Esophagus squamous epithelium (tissue), 5 donors: ENCODE measurements around the gene ZNF800. TPM values are rescaled to one million over a fixed set of nuclear protein-coding genes. Genes with fewer than 3 reads are reported as not detected.

Source experiments
- DNase-seq: peaks from one replicate; lab custom pipeline; 2025; lab: John Stamatoyannopoulos, UW
- H3K27ac ChIP-seq, 4 donors: fragments of 200-600 bp; sonication (generic); one replicate each; pipeline ENCODE4 v1.5.1; 2016 to 2019; ENCODE audit warnings: mild to moderate bottlenecking in 1 of 4
- H3K27me3 ChIP-seq, 4 donors: fragments of 200-600 bp; sonication (generic); 1 replicate in 3 of 4; 2 replicates in 1 of 4; pipeline versions ENCODE4 v1.5.1 to v1.6.0; 2017 to 2021; ENCODE audit warnings: antibody characterized with exemption in 1 of 4
- H3K36me3 ChIP-seq, 3 donors: fragments of 200-600 bp; sonication (generic); one replicate each; pipeline ENCODE4 v1.5.1; 2016 to 2019
- H3K4me1 ChIP-seq, 3 donors: fragments of 200-600 bp; sonication (generic); one replicate each; pipeline ENCODE4 v1.5.1; 2017 to 2019
- H3K4me3 ChIP-seq, 4 donors: fragments of 200-600 bp; sonication (generic); 1 replicate in 3 of 4; 2 replicates in 1 of 4; pipeline ENCODE4 v1.5.1; 2016 to 2019; ENCODE audit warnings: mild to moderate bottlenecking in 2 of 4, moderate library complexity in 1 of 4
- H3K9me3 ChIP-seq, 3 donors: fragments of 200-600 bp; sonication (generic); one replicate each; pipeline ENCODE4 v1.5.1; 2016 to 2019
- POLR2A ChIP-seq, 4 donors: fragments of 450-650 bp; IDR thresholded peaks; one replicate each; pipeline ENCODE4 v1.6.1; 2017; ENCODE audit warnings: antibody characterized with exemption in 4 of 4, mild to moderate bottlenecking in 4 of 4, moderate library complexity in 3 of 4
- WGBS, 2 donors: methylation state at CpG; one replicate each; pipeline ENCODE4 v1.1.5; 2018; 5-methylcytosine and 5-hydroxymethylcytosine counted together
- intact Hi-C: fragments of 100-400 bp; cut with DNase I; formaldehyde crosslinking; loops from one replicate; pipeline ENCODE4 v1.15.0; 2022
- total RNA-seq, 4 donors: library from RNA; depleted of rRNA; stranded (reverse); fragments of >200 nt; gene quantifications; one replicate each; pipeline ENCODE4 v1.1.0, GENCODE V29; 2016
- TF ChIP-seq, protein P1 (sequence below), 6 experiments: fragments of 450-650 bp in 4 of 6; fragments of 200-600 bp in 2 of 6; sonication (generic) in 2 of 6; IDR thresholded peaks; one replicate each; pipeline ENCODE4 v1.5.1; 2016 to 2019; ENCODE audit warnings: antibody characterized with exemption in 6 of 6, mild to moderate bottlenecking in 4 of 6, moderate library complexity in 4 of 6
- donor health status: DM: yes; HTN: yes; CAD: no.

ZNF800 gene
- total RNA-seq, 4 donors from 2014 or later: 21.1 to 27.8 (median 24.2) TPM

DNA sequence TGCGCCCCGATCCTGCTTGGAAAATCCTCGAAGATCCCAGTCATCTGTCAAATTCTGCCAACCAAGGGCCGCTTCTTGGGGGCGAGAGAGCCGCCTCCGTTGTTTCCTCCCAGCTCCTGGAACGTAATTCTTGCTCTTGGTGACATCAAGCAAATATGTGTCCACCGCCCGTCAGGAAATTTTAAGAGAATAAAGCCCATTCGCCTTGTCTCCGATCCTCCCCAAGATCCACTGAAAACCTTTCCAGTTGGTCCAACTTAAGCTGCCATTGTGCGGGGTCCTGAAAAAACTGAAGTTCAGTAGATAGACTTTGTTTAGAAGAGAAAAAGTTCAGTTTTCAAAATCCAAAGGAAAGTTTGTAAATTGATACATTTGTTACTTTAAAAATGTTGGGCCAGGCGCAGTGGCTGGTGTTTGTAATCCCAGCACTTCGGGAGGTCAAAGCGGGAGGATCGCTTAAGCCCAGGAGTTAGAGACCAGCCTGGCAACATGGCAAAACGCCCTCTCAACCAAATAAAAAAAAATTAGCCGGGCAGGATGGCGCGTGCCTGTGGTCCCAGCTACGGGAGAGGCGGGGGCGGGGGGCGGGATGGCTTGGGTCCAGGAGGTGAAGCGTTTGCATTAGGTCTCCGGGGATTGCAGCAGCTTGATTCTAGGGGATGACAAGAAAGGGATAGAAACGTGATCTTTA lies 1.0 kb upstream of the ZNF800 start:
- 8 to 9% methylated on average over 23 to 24 of the region's 28 CpGs for WGBS, 2 donors
- DNase-seq: no peak

DNA sequence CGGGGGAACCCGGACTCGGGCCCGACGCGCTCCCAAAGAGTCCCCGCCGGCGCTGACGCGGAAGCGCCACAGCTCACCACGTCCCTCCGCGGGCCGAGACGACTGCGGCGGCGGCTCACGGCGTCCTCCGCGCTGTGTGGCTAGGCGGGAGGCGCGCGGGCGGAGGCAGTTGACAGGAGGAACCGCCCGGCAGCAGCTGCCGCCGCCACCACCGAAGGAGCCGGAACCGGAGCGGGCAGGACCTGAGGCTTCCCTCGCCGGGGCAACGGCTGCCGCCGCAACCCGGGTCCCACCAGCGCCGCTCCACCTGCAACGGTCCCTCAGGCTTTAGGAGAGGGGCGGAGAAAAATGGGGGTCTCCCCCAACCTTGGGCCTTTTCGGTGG lies 334 bp downstream of the ZNF800 start:
- TF ChIP-seq, protein P1, sequence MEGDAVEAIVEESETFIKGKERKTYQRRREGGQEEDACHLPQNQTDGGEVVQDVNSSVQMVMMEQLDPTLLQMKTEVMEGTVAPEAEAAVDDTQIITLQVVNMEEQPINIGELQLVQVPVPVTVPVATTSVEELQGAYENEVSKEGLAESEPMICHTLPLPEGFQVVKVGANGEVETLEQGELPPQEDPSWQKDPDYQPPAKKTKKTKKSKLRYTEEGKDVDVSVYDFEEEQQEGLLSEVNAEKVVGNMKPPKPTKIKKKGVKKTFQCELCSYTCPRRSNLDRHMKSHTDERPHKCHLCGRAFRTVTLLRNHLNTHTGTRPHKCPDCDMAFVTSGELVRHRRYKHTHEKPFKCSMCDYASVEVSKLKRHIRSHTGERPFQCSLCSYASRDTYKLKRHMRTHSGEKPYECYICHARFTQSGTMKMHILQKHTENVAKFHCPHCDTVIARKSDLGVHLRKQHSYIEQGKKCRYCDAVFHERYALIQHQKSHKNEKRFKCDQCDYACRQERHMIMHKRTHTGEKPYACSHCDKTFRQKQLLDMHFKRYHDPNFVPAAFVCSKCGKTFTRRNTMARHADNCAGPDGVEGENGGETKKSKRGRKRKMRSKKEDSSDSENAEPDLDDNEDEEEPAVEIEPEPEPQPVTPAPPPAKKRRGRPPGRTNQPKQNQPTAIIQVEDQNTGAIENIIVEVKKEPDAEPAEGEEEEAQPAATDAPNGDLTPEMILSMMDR (IDR thresholded peaks at IDR 0.05): no peak
- Histone ChIP-seq H3K9me3 (no peaks in the 10 kb centered on the region), H3K36me3 (peaks cover 0 to 29% (median 0%) of the 10 kb centered on the region in 3 donors), H3K27me3 (no peaks in the 10 kb centered on the region), H3K4me3 (peak overlapping the region; percentile 80 to 98 (median 93)), H3K4me1 (peaks cover 10 to 50% (median 21%) of the 10 kb centered on the region in 3 donors), H3K27ac (peak overlapping the region; percentile 92 to 99 (median 98))
- peak; percentile 46 for DNase-seq
- intact Hi-C loops: no loop called here
- 0% methylated on average over 5 of the region's 48 CpGs; no CpG with 5 or more reads in 1 of the 2 donors for WGBS, 2 donors

More for the DNA sequence above, 1.0 kb upstream of the ZNF800 start:
- intact Hi-C loops: no loop called here
- H3K27me3 ChIP-seq: no peaks in the 10 kb centered on the region
- H3K27ac ChIP-seq: peak overlapping the region; percentile 92 to 99 (median 98)
- H3K36me3 ChIP-seq: peaks cover 0 to 15% (median 0%) of the 10 kb centered on the region in 3 donors
- peak overlapping the region; percentile 80 to 98 (median 93) for H3K4me3 ChIP-seq
- H3K4me1 ChIP-seq: peaks cover 10 to 42% (median 16%) of the 10 kb centered on the region in 3 donors
- H3K9me3 ChIP-seq: no peaks in the 10 kb centered on the region
- TF ChIP-seq, protein P1 (IDR thresholded peaks at IDR 0.05): no peak
- no peak for TF ChIP-seq POLR2A (IDR thresholded peaks at IDR 0.05)

DNA sequence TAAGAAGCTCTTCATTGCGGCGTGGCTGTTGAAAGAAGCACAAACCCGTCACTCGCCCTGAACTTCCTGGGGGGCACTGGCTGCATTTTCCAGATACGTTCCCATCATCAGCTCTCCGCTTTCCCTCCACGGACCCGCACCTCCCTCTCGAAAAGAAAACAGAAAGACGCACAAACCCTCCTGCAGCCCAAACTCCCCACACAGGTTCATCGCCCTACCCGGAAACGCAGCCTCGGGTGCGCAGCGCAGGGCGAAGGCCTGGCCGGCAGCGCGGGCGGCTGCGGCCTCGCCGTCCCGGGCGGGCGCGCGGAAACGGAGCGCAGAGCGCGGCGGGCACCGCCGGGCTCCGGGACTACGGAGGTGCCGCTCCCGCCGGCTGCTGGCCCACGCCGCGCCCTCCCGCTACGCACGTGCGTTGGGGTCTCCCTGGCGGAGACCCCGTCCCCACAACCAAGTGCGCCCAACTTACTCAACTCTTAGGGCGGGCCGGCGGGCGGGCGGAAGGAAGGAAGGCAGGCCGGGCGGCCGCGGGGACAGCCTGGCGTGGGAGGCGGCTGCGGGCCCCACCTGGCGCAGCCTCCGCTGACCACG lies 822 bp downstream of the ZNF800 start:
- Histone ChIP-seq H3K36me3 (peaks cover 0 to 32% (median under 1%) of the 10 kb centered on the region in 3 donors), H3K9me3 (no peaks in the 10 kb centered on the region), H3K4me1 (peaks cover 10 to 52% (median 22%) of the 10 kb centered on the region in 3 donors), H3K4me3 (peak overlapping the region; percentile 80 to 98 (median 93)), H3K27ac (peak overlapping the region; percentile 92 to 99 (median 98)), H3K27me3 (no peaks in the 10 kb centered on the region)
- peak; percentile 46 for DNase-seq
- TF ChIP-seq, protein P1 (IDR thresholded peaks at IDR 0.05): no peak
- peak in 1 of 4 donors; percentile 8 for TF ChIP-seq POLR2A (IDR thresholded peaks at IDR 0.05)
- intact Hi-C loops: no loop called here
- WGBS, 2 donors: 0% methylated on average over 9 to 11 of the region's 66 CpGs

DNA sequence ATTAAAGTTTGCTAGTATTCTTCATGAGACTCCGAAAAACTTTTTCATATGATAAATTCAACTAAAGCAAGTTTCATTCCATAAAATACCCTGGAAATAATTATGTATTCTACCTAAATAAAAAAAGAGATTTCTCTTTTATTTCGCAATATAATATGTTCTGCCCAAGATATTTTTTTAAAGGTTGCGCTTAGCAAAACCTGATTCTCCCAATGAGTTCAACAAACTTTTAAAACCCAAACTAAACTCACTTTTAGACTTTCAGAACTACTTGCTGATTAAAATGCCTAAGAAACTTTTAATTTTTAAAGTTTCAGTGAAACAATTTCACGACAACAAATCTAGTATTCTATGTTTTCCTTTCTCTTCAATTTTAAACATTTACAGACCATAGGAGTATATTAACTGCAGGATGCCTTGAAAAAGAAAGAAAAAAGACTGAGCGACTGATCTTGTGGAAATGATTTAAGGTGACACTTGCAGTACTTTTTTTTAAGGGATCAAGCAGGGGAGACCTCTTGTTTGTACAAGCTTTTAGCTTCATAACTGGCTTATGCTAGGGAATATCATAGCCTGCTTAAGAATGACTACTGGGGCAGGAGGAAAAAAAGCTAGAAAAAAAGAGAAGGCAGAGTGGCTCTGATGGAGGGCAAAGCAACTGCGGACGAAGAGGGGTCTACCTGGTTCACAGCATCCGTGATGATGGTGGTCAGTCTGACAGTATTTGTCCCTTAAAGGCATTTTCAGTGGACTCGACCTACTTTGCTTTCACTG lies 1.5 kb downstream of the ZNF800 start:
- 46 to 48% methylated on average over 9 of the region's 9 CpGs for WGBS, 2 donors
- Histone ChIP-seq H3K4me1 (peaks cover 10 to 56% (median 22%) of the 10 kb centered on the region in 3 donors), H3K4me3 (peak overlapping the region; percentile 80 to 98 (median 93)), H3K27me3 (no peaks in the 10 kb centered on the region), H3K27ac (peak overlapping the region; percentile 92 to 99 (median 98)), H3K36me3 (peaks cover 0 to 38% (median 4%) of the 10 kb centered on the region in 3 donors), H3K9me3 (no peaks in the 10 kb centered on the region)
- intact Hi-C loops: no loop called here
- no peak for TF ChIP-seq POLR2A (IDR thresholded peaks at IDR 0.05)
- TF ChIP-seq, protein P1 (IDR thresholded peaks at IDR 0.05): no peak
- no peak for DNase-seq
